Measurements from ENCODE around the gene CACNA2D1.

Gene CACNA2D1

DNA sequence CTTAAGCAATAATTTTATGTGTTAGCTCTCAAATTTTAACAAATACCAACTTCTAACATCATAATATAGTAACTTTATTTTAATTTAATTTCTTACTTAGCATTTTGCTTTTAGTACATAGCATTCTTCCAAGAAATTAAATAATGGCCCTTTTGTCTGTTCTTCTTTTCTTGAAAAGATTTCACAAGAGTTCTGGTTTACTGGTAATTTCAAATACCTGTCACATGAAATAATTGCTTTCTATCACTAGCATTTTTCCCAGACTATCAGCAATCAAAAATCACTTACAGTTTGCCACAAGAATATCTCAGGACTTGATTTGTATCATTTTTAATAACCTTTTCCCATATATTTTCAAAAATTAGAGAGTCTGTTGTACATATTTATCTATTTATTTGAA lies 193.0 kb downstream of the CACNA2D1 start:
- H3K4me3 ChIP-seq (replicated peaks; ENCODE audit: low read depth, low read length) = no peak overlapping the region
- H3K27me3 ChIP-seq (replicated peaks; ENCODE audit: control insufficient read depth, insufficient read depth, low read length) = no peaks in the 10 kb centered on the region; the same call in 1 of the 2 replicates
- TF ChIP-seq, protein P1, sequence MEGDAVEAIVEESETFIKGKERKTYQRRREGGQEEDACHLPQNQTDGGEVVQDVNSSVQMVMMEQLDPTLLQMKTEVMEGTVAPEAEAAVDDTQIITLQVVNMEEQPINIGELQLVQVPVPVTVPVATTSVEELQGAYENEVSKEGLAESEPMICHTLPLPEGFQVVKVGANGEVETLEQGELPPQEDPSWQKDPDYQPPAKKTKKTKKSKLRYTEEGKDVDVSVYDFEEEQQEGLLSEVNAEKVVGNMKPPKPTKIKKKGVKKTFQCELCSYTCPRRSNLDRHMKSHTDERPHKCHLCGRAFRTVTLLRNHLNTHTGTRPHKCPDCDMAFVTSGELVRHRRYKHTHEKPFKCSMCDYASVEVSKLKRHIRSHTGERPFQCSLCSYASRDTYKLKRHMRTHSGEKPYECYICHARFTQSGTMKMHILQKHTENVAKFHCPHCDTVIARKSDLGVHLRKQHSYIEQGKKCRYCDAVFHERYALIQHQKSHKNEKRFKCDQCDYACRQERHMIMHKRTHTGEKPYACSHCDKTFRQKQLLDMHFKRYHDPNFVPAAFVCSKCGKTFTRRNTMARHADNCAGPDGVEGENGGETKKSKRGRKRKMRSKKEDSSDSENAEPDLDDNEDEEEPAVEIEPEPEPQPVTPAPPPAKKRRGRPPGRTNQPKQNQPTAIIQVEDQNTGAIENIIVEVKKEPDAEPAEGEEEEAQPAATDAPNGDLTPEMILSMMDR (IDR thresholded peaks at IDR 0.05; ENCODE audit: insufficient read depth, low read length, poor library complexity, severe bottlenecking) = no peak
- no peaks in the 10 kb centered on the region for H3K36me3 ChIP-seq (ENCODE audit: control insufficient read depth, insufficient read depth, low read length)
- DNase-seq (ENCODE audit: extremely low read depth, insufficient read length) = no peak

DNA sequence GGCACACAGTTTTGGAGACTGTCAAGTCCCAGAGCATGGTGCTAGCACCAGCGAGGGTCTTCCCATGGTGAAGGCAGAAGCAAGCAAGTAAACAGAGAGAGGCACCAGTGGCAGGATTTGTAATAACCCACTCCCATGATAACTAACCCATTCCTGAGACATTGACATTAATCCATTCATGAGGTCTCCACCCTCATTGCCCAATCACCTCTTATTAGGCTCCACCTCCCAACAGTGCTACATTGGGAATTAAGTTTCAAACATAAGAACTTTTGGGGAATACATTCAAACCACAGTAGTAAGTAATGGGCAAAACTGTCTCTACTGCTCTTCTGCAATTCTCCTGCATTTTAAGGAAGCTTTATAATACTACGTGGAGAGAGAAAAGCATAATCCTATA lies 193.6 kb downstream of the CACNA2D1 start:
- H3K27me3 ChIP-seq (replicated peaks; ENCODE audit: control insufficient read depth, insufficient read depth, low read length) = no peaks in the 10 kb centered on the region; the same call in 1 of the 2 replicates
- no peaks in the 10 kb centered on the region for H3K36me3 ChIP-seq (ENCODE audit: control insufficient read depth, insufficient read depth, low read length)
- no peak overlapping the region for H3K4me3 ChIP-seq (replicated peaks; ENCODE audit: low read depth, low read length)
- TF ChIP-seq, protein P1 (IDR thresholded peaks at IDR 0.05; ENCODE audit: insufficient read depth, low read length, poor library complexity, severe bottlenecking) = no peak
- DNase-seq (ENCODE audit: extremely low read depth, insufficient read length) = no peak

DNA sequence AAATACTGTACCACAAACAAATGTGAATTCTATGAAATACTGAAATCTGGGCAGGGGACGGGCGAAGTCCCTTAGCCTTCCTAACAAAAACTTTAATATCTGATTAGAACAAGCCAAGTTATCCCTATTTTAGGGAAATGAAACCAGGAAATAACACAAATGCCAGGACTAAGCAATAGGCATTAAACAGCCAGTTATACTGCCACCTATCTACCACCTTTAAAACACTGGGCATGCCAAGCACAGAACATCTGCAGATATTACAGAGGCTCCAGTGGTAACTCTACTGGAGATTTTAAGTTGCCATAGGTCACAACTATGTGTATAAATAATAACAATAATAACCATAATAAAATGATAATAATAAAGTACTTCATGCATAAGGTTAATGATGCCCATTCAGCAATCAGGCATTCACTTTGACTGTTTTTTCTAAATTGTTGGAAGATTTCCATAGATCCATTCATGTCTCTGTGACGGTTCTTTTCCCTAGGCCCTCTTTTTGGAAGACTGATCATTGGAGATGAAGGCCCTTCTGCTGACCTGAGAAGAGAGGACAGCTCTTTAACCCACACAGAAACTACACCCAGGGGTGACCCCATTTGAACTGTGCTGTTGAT lies 195.7 kb downstream of the CACNA2D1 start:
- no peak for DNase-seq (ENCODE audit: extremely low read depth, insufficient read length)
- no peaks in the 10 kb centered on the region; the same call in 1 of the 2 replicates for H3K27me3 ChIP-seq (replicated peaks; ENCODE audit: control insufficient read depth, insufficient read depth, low read length)
- TF ChIP-seq, protein P1 (IDR thresholded peaks at IDR 0.05; ENCODE audit: insufficient read depth, low read length, poor library complexity, severe bottlenecking) = peak; percentile 53
- no peaks in the 10 kb centered on the region for H3K36me3 ChIP-seq (ENCODE audit: control insufficient read depth, insufficient read depth, low read length)
- H3K4me3 ChIP-seq (replicated peaks; ENCODE audit: low read depth, low read length) = no peak overlapping the region

DNA sequence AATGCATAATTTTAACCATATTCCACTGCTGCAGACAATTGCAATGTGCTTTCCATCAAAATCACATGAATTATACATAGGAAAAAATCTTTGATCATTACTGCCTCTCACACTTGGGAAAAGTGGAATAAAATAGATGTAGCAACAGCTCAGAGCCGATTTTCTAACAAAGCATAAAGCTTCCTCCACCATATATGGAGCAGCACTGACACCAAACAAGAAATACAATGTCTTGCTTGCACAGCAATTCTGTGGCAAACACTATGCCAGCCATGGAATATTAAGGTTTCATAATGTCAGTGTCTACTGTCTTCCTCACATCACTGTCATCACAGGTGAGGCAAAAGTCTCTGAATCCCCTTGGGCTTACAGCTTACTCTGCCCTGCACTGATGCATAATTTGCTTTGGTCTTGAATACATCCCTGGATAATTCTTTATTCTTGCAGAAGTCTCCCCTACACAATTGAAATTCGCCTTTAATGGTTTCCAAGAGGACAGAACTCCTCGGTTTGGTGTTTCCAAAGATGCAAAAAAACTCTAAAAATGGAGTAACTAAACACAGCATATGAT lies 198.5 kb downstream of the CACNA2D1 start:
- TF ChIP-seq, protein P1 (IDR thresholded peaks at IDR 0.05; ENCODE audit: insufficient read depth, low read length, poor library complexity, severe bottlenecking) = no peak
- no peak for DNase-seq (ENCODE audit: extremely low read depth, insufficient read length)
- no peaks in the 10 kb centered on the region for H3K36me3 ChIP-seq (ENCODE audit: control insufficient read depth, insufficient read depth, low read length)
- H3K27me3 ChIP-seq (replicated peaks; ENCODE audit: control insufficient read depth, insufficient read depth, low read length) = no peaks in the 10 kb centered on the region; the same call in 1 of the 2 replicates
- H3K4me3 ChIP-seq (replicated peaks; ENCODE audit: low read depth, low read length) = no peak overlapping the region

DNA sequence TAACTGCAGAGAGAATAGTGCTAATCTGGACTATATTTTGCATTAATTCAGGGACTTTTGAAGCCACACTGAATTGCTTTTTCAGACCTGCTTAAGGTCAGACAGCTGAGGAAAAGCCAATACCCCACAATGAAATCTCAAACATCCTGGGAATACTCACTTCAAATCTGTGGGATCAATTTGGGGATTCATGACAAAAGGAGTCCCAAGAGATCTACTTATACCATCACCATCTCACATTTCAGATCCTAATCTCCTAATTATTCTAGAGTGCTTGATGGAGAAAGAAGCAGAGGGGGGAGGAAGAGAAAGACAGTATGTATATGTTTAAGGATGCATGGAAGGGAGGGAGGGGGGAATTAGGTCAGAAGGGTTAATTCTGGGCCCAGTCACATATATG lies 202.2 kb downstream of the CACNA2D1 start:
- Histone ChIP-seq H3K4me3 (replicated peaks; ENCODE audit: low read depth, low read length) (no peak overlapping the region), H3K27me3 (replicated peaks; ENCODE audit: control insufficient read depth, insufficient read depth, low read length) (no peaks in the 10 kb centered on the region), H3K36me3 (ENCODE audit: control insufficient read depth, insufficient read depth, low read length) (no peaks in the 10 kb centered on the region)
- no peak for DNase-seq (ENCODE audit: extremely low read depth, insufficient read length)
- TF ChIP-seq, protein P1 (IDR thresholded peaks at IDR 0.05; ENCODE audit: insufficient read depth, low read length, poor library complexity, severe bottlenecking) = no peak

Data from GM06990 (cell line).